HepG2 (cell line): ENCODE results near the gene EXOC6B. TPM values are rescaled to one million over a fixed set of nuclear protein-coding genes. Genes with fewer than 3 reads are reported as not detected.

ENCODE experiments used
- ATAC-seq: fragments of 200-7000 bp; cut with Tn5 transposase; 3 replicates; pipeline ENCODE4 v1.9.1; 2020; ENCODE audit warnings: mild to moderate bottlenecking, moderate library complexity
- BruUV-seq: library from RNA; stranded (reverse); fragments of 400-500 nt; replicated peaks from 2 replicates; lab custom pipeline; 2021; lab: Mats Ljungman, UMichigan
- CTCF ChIA-PET: fragments of 300-600 bp; formaldehyde crosslinking; extraction: SDS; loops from one replicate; lab custom pipeline; 2021; ENCODE audit warnings: low total read pairs, inconsistent platforms, low intra/inter-chr PET ratio; lab: Yijun Ruan, JAX
- POLR2A ChIA-PET: fragments of 350-600 bp; sonication (Branson Sonifier 250); formaldehyde crosslinking; loops from one replicate; lab custom pipeline; 2020; ENCODE audit warnings: antibody characterized with exemption, inconsistent platforms; lab: Yijun Ruan, JAX
- DNase-seq: peaks from one replicate; pipeline ENCODE4 v3.0.0-alpha.2; 2015; ENCODE audit warnings: low spot score
- FAIRE-seq: peaks from 3 replicates; lab custom pipeline; 2011; peaks lifted over from hg19 to GRCh38; lab: Jason Lieb, UNC
- H2AFZ ChIP-seq: one replicate; pipeline ENCODE4 v1.6.1; 2011; ENCODE audit warnings: low read length, inconsistent platforms
- H3K27ac ChIP-seq: fragments of 300-600 bp; 3 replicates; pipeline ENCODE4 v1.8.0; 2011; ENCODE audit warnings: mixed run types, mild to moderate bottlenecking, mixed read lengths, low read length, inconsistent platforms; ENCODE audit not compliant: insufficient read depth; ENCODE audit errors: extremely low read length
- H3K27me3 ChIP-seq, 2 experiments: fragments of 200-600 bp in 1 of 2; 2 replicates in 1 of 2; 3 replicates in 1 of 2; pipeline versions ENCODE4 v1.6.0 to v1.8.0; 2011; ENCODE audit warnings: low read length in 2 of 2, mild to moderate bottlenecking in 2 of 2, moderate library complexity in 2 of 2, inconsistent platforms in 1 of 2; ENCODE audit not compliant: insufficient read depth in 2 of 2, control insufficient read depth in 1 of 2
- H3K36me3 ChIP-seq, 2 experiments: fragments of 200-600 bp in 1 of 2; replicated peaks in 1 of 2; 2 replicates in 1 of 2; 3 replicates in 1 of 2; pipeline versions ENCODE4 v1.5.1 to v1.8.0; 2011; ENCODE audit warnings: low read length in 2 of 2, inconsistent platforms in 1 of 2; ENCODE audit not compliant: insufficient read depth in 2 of 2, control insufficient read depth in 1 of 2
- H3K4me1 ChIP-seq: 2 replicates; pipeline ENCODE4 v1.5.1; 2012; ENCODE audit warnings: low read length, inconsistent platforms; ENCODE audit not compliant: insufficient read depth
- H3K4me2 ChIP-seq: 2 replicates; pipeline ENCODE4 v1.6.0; 2011; ENCODE audit warnings: low read depth, low read length, inconsistent platforms
- H3K4me3 ChIP-seq, 3 experiments: fragments of 200-600 bp in 1 of 3; sonication (generic), shearing (Covaris generic) in 1 of 3; replicated peaks in 1 of 3; 2 replicates each; pipeline ENCODE4 v1.5.1; 2011 to 2016; ENCODE audit warnings: low read length in 3 of 3, inconsistent platforms in 2 of 3, low read depth in 2 of 3, mild to moderate bottlenecking in 2 of 3, control low read depth in 1 of 3, mixed read lengths in 1 of 3; ENCODE audit not compliant: insufficient read depth in 1 of 3
- H3K79me2 ChIP-seq: one replicate; pipeline ENCODE4 v1.6.1; 2011; ENCODE audit warnings: low read length, inconsistent platforms; ENCODE audit not compliant: insufficient read depth
- H3K9ac ChIP-seq: 2 replicates; pipeline ENCODE4 v1.6.0; 2011; ENCODE audit warnings: mild to moderate bottlenecking, low read depth, low read length, inconsistent platforms; ENCODE audit not compliant: insufficient read depth
- H3K9me3 ChIP-seq: 2 replicates; pipeline ENCODE4 v1.5.1; 2012; ENCODE audit warnings: mild to moderate bottlenecking, low read length
- H4K20me1 ChIP-seq: 2 replicates; pipeline ENCODE4 v1.6.0; 2011; ENCODE audit warnings: inconsistent platforms, mild to moderate bottlenecking, low read length, moderate library complexity; ENCODE audit not compliant: insufficient read depth
- FOSL2 ChIP-seq: sonication (generic); formaldehyde crosslinking; IDR thresholded peaks from 2 replicates; pipeline ENCODE4 v1.4.0; 2020; ENCODE audit warnings: missing genetic modification reagents
- HOXD1 ChIP-seq: sonication (generic); formaldehyde crosslinking; IDR thresholded peaks from 2 replicates; pipeline ENCODE4 v1.5.0; 2020; ENCODE audit warnings: missing genetic modification reagents
- PRDM10 ChIP-seq: sonication (generic); formaldehyde crosslinking; IDR thresholded peaks from 2 replicates; pipeline ENCODE4 v1.4.0; 2020; ENCODE audit warnings: low read depth, missing genetic modification reagents
- ZNF142 ChIP-seq: sonication (generic); formaldehyde crosslinking; IDR thresholded peaks from 2 replicates; pipeline ENCODE4 v1.4.0; 2020; ENCODE audit warnings: missing genetic modification reagents
- ZNF20 ChIP-seq: sonication (generic); formaldehyde crosslinking; IDR thresholded peaks from 2 replicates; pipeline ENCODE4 v1.4.0; 2020; ENCODE audit warnings: mild to moderate bottlenecking, moderate library complexity, missing genetic modification reagents
- ZNF557 ChIP-seq: sonication (generic); formaldehyde crosslinking; IDR thresholded peaks from 2 replicates; pipeline ENCODE4 v1.4.0; 2020; ENCODE audit warnings: missing genetic modification reagents
- ZNF607 ChIP-seq: sonication (generic); formaldehyde crosslinking; IDR thresholded peaks from 2 replicates; pipeline ENCODE4 v1.5.1; 2020; ENCODE audit warnings: missing genetic modification reagents, mild to moderate bottlenecking, borderline replicate concordance
- WGBS: methylation state at CpG from one replicate; pipeline ENCODE4 v1.1.6; 2017; ENCODE audit warnings: low lambda C conversion rate; 5-methylcytosine and 5-hydroxymethylcytosine counted together
- in situ Hi-C: cut with HindIII; loops from 2 replicates; pipeline ENCODE4 v1.10.0; 2017; ENCODE audit warnings: low pct_unique_long_range_greater_than_20kb; ENCODE audit not compliant: extremely low pct_ligation_motif_present
- intact Hi-C: fragments of 100-400 bp; cut with micrococcal nuclease; formaldehyde crosslinking; loops from one replicate; pipeline ENCODE4 v1.10.0; 2022; ENCODE audit not compliant: unreplicated experiment
- polyA plus RNA-seq, 8 experiments: library from polyadenylated mRNA; depleted of rRNA in 3 of 8; stranded (reverse) in 7 of 8; unstranded in 1 of 8; fragments of >200 nt; fragmentation: Illumina TruSeq in 4 of 8; extraction: Trizol in 4 of 8; gene quantifications; 2 replicates each; pipeline versions ENCODE4 v1.2.1 to v1.2.3, GENCODE V29; 2011 to 2016; ENCODE audit warnings: low read depth in 4 of 8, missing spikeins in 1 of 8, mixed read lengths in 1 of 8; ENCODE audit not compliant: insufficient read depth in 1 of 8
- total RNA-seq, 5 experiments: library from RNA; depleted of rRNA; stranded (reverse); fragments of >200 nt; fragmentation: Illumina TruSeq; extraction: Trizol; gene quantifications; 2 replicates each; pipeline ENCODE4 v1.2.3, GENCODE V29; 2016; ENCODE audit warnings: low read depth in 1 of 5

The EXOC6B gene
- total and polyA plus RNA-seq, 2 of the 13 experiments (the other 11 are each of a cell fraction or from before 2014, with no cell fraction given) = 9.1 to 15.9 TPM

GRCh38 chr2:72864500-72864899 lies 38.7 kb upstream of the EXOC6B start:
- CTCF ChIA-PET = interaction anchor here (1.2 to 7.4 kb wide), 2 partner anchors 89 to 93 kb away, joined by 3 to 121 read pairs; no protein-coding TSS in a partner anchor
- H4K20me1 ChIP-seq = no peaks in the 10 kb centered on the region
- H3K36me3 ChIP-seq = no peaks in the 10 kb centered on the region
- no peaks in the 10 kb centered on the region for H3K9me3 ChIP-seq
- POLR2A ChIA-PET = no interaction called here
- no peak for FAIRE-seq
- in situ Hi-C loops (loop anchor here (5.0 to 25.0 kb wide), 2 partner anchors 92 to 1327 kb away; no protein-coding TSS in a partner anchor), intact Hi-C loops (no loop called here)
- no TSS peak for BruUV-seq
- peaks cover 0 to 28% of the 10 kb centered on the region in 2 experiments; a peak in 2 of 5 replicates for H3K27me3 ChIP-seq
- H3K4me3 ChIP-seq = no peak overlapping the region
- H3K9ac ChIP-seq = no peak overlapping the region
- H2AFZ ChIP-seq = no peak overlapping the region
- TF ChIP-seq ZNF557 (CRISPR knock-in tag) (no peak), FOSL2 (CRISPR knock-in tag) (0 out of 2 replicates have a peak, but pooled peaks have one; percentile 9), ZNF607 (no peak), HOXD1 (no peak), ZNF142 (CRISPR knock-in tag) (no peak), PRDM10 (CRISPR knock-in tag) (no peak), ZNF20 (CRISPR knock-in tag) (no peak)
- H3K79me2 ChIP-seq = no peaks in the 10 kb centered on the region
- no peak overlapping the region for H3K27ac ChIP-seq
- 1% methylated on average over 2 of the region's 2 CpGs for WGBS
- peaks cover 12% of the 10 kb centered on the region for H3K4me1 ChIP-seq
- no peak overlapping the region for H3K4me2 ChIP-seq
- no peak for DNase-seq
- no peak for ATAC-seq
